Urinary bladder (tissue), 4 donors: ENCODE measurements around the gene PNMA8A. TPM values are rescaled to one million over a fixed set of nuclear protein-coding genes. Genes with fewer than 3 reads are reported as not detected.
A peak's percentile ranks its signal among the peaks of the same experiment; 100 is the strongest.

Experiments
- DNase-seq: peaks from one replicate; pipeline ENCODE4 v3.0.0-alpha.2; 2015; ENCODE audit errors: extremely low spot score
- H3K27ac ChIP-seq: one replicate; pipeline ENCODE4 v1.5.1; 2013; ENCODE audit warnings: low read depth, mild to moderate bottlenecking, moderate library complexity
- H3K36me3 ChIP-seq: one replicate; pipeline ENCODE4 v1.6.1; 2013; ENCODE audit warnings: mild to moderate bottlenecking, moderate library complexity; ENCODE audit not compliant: insufficient read depth
- H3K4me1 ChIP-seq: one replicate; pipeline ENCODE4 v1.6.1; 2013; ENCODE audit warnings: mild to moderate bottlenecking, moderate library complexity; ENCODE audit not compliant: insufficient read depth
- H3K4me3 ChIP-seq: one replicate; pipeline ENCODE4 v1.5.1; 2013; ENCODE audit warnings: low read depth, low read length
- WGBS: extraction: QIAGEN DNeasy Blood & Tissue Kit; methylation state at CpG from one replicate; pipeline ENCODE4 v1.1.7; 2013; 5-methylcytosine and 5-hydroxymethylcytosine counted together
- polyA plus RNA-seq: library from polyadenylated mRNA; stranded (reverse); fragments of 200-250 nt; gene quantifications from one replicate; pipeline ENCODE4 v1.2.3, GENCODE V29; 2013
- total RNA-seq: library from RNA; depleted of rRNA; stranded (reverse); fragments of >200 nt; gene quantifications from one replicate; pipeline ENCODE4 v1.2.3, GENCODE V29; 2014
- donor health status: healthy with polysubstance abuse.
- donor health status: healthy.

The PNMA8A gene
- total RNA-seq (14.3 TPM), polyA plus RNA-seq (16.3 TPM)

GRCh38 chr19:46471116-46471733 is at the start of gene PNMA8A:
Gene PNMA8A, minus strand, starts transcription at chr19:46471563. Its CDS starts 528 bp downstream, at chr19:46471035.
- Histone ChIP-seq H3K4me1 (no peaks in the 10 kb centered on the region), H3K36me3 (no peaks in the 10 kb centered on the region), H3K27ac (peak within 1 kb of the TSS; percentile 16), H3K4me3 (peak within 1 kb of the TSS; percentile 23)
- WGBS = 1% methylated on average over 57 of the region's 57 CpGs
- DNase-seq = no peak

DNA sequence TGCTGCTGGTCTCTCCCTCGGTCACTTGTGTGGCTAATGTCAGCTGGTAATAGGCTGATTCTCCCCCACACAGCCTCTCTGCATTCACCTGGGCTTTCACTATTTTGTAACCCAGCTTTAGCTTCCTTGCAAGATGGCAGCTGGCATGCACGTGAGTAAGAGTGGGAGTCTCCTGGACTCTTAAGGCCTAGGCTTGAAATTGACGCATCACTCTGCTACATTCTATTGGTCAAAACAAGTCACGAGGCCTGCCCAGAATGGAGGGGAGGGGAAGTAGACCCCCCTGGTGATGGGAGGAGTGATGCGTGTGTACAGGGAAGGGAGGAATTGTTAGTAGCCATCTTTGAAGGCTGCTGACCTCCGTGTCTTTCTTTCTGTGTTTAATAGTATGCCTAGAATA is 49.3 kb upstream of the PNMA8A start:
- Histone ChIP-seq H3K27ac (no peak overlapping the region), H3K36me3 (no peaks in the 10 kb centered on the region), H3K4me1 (no peaks in the 10 kb centered on the region), H3K4me3 (no peak overlapping the region)
- no peak for DNase-seq
- WGBS = 84% methylated on average over 6 of the region's 6 CpGs

DNA sequence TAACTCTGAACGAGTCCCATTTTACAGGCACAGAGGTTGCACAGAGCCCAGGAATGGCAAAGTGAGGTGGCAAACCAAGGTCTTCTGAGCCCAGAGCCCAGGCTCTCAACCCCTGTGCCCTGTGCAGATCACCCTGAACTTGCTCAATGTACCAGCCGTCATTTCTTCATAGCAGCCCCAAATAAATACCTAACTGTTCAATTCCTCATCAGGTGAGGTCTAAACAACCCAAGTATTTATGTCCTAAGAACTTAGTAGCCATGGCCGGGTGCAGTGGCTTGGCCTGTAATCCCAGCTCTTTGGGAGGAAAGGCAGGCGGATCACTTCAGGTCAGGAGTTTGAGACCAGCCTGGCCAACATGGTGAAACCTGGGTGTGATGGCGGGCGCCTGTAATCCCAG is 46.1 kb upstream of the PNMA8A start:
- no peaks in the 10 kb centered on the region for H3K36me3 ChIP-seq
- no peak overlapping the region for H3K4me3 ChIP-seq
- no peaks in the 10 kb centered on the region for H3K4me1 ChIP-seq
- no peak overlapping the region for H3K27ac ChIP-seq
- WGBS = 86% methylated on average over 6 of the region's 6 CpGs
- no peak for DNase-seq

GRCh38 chr19:46515879-46516350 is 44.6 kb upstream of the PNMA8A start:
- WGBS = 23% methylated on average over 6 of the region's 6 CpGs
- no peak overlapping the region for H3K27ac ChIP-seq
- H3K4me1 ChIP-seq = no peaks in the 10 kb centered on the region
- no peaks in the 10 kb centered on the region for H3K36me3 ChIP-seq
- no peak for DNase-seq
- no peak overlapping the region for H3K4me3 ChIP-seq

DNA sequence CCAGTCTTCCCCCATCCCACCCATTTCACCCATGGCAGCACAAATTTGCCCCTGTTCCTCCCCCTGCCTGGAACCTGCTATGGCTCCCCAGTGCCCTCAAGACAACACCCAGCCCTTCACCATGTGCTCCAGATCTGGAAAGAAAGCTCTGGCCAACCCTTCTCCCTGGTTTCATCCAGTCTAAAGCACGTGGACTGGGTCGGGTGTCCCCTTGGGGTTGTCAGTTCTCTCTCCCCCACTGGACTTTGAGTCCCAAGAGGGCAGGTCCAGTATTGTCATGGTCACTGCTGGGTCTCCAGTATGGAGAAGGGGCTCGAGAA is 43.9 kb upstream of the PNMA8A start:
- Histone ChIP-seq H3K36me3 (no peaks in the 10 kb centered on the region), H3K4me1 (no peaks in the 10 kb centered on the region), H3K27ac (no peak overlapping the region), H3K4me3 (no peak overlapping the region)
- no peak for DNase-seq
- WGBS = 73% methylated on average over 3 of the region's 3 CpGs

DNA sequence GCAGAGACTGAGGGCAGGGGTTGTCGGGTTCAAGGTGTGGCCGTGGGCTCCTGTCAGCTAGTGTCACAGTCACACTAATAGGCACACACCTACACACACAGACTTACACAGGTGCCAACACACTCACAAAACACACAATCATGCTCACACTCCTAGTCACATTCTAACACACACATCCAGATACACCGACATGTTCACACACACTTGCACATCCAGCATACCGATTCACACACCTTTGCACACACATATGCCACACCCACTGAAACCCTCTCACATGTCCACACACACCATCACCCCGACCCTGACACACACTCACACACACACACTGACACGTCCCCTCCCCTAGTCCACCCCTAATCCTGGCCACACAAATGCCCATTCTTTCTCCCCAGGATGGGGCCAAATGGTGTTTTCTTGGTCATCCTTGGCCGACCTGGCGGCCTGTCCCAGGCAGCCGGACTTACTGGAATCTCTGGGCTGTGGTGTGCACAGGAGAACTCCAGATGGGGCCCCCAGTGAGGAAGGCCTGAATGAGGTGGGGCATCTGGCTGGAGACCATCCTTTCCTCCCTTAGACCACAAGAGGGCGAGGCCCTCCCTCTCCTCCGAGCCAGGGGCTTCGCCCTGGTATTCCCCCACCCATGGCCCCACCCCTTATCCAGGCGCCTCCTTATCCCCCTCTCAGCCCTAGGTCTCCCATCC is 43.4 kb upstream of the PNMA8A start:
- no peak for DNase-seq
- Histone ChIP-seq H3K4me1 (no peaks in the 10 kb centered on the region), H3K36me3 (no peaks in the 10 kb centered on the region), H3K27ac (no peak overlapping the region), H3K4me3 (no peak overlapping the region)
- 65% methylated on average over 13 of the region's 13 CpGs for WGBS

GRCh38 chr19:46513461-46514236 is 42.3 kb upstream of the PNMA8A start:
- Histone ChIP-seq H3K4me1 (no peaks in the 10 kb centered on the region), H3K4me3 (no peak overlapping the region), H3K36me3 (no peaks in the 10 kb centered on the region), H3K27ac (no peak overlapping the region)
- 25% methylated on average over 36 of the region's 36 CpGs for WGBS
- DNase-seq = no peak

DNA sequence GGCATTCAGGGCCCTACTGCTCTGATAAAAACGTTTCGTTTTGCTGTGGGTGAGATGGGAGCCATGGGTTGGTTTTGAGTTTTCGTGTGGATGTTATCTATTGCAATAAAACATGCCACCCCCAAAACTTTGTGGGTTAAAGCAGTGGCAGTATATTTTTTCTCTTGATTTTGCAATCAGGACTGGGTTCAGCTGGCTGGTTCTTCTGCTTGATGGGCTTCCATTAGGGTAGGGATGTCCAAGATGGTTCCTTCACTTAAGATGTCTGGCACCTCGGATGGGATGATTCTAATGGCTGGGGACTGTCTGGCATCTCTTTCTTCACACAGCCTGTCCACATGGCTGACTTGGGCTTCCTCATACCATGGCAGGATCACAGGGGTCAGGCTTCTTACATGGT is 39.9 kb upstream of the PNMA8A start:
- Histone ChIP-seq H3K4me1 (no peaks in the 10 kb centered on the region), H3K36me3 (no peaks in the 10 kb centered on the region)

GRCh38 chr19:46508206-46508605 is 36.8 kb upstream of the PNMA8A start:
- DNase-seq = no peak
- 59% methylated on average over 2 of the region's 2 CpGs for WGBS
- Histone ChIP-seq H3K4me3 (no peak overlapping the region), H3K36me3 (no peaks in the 10 kb centered on the region), H3K4me1 (no peaks in the 10 kb centered on the region), H3K27ac (no peak overlapping the region)

More for the DNA sequence above, 39.9 kb upstream of the PNMA8A start:
- H3K27ac ChIP-seq = no peak overlapping the region
- WGBS = 79% methylated on average over 4 of the region's 4 CpGs
- DNase-seq = no peak
- no peak overlapping the region for H3K4me3 ChIP-seq

- Histone ChIP-seq H3K4me3 (no peak overlapping the region), H3K4me1 (no peaks in the 10 kb centered on the region), H3K27ac (no peak overlapping the region), H3K36me3 (no peaks in the 10 kb centered on the region)
- WGBS = 69% methylated on average over 17 of the region's 17 CpGs
- DNase-seq = no peak
These were observed 32.6 kb upstream of the PNMA8A start for GRCh38 chr19:46503848-46504453.

DNA sequence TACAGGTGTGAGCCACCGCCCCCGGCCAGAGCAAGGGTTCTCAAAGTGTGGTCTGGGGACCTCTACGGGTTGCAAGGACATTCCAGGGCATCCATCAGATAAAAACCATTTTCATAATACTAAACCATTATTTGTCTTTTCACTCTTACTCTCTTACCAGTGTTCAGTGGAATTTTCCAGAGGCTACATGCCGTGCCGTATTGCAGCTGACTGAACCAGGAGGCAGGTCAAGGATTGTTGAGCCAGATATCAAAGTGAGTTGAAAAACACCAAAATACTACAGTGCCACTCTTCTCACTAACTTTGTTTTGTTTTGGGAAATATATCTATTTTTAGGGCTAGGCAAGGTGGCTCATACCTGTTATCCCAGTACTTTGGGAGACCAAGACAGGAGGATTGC is 31.5 kb upstream of the PNMA8A start:
- 94% methylated on average over 5 of the region's 5 CpGs for WGBS
- Histone ChIP-seq H3K27ac (no peak overlapping the region), H3K36me3 (no peaks in the 10 kb centered on the region), H3K4me3 (no peak overlapping the region), H3K4me1 (no peaks in the 10 kb centered on the region)
- no peak for DNase-seq

DNA sequence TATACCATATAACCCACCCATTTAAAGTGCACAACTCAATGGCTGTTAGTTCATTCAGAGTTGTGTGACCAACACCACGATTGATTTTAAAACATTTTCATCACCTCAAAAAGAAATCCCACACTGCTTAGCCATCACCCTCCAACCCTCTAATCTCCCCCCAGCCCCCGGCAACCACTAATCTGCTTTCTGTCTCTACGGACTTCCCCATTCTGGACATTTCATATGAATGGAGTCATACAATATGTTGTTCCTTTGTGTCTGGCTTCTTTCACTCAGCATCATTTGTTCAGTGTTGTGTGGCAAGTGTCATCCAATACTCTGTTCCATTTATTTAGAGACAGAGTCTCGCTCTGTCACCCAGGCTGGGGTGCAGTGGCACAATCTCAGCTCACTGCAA is 28.3 kb upstream of the PNMA8A start:
- H3K4me1 ChIP-seq = no peaks in the 10 kb centered on the region
- no peak overlapping the region for H3K27ac ChIP-seq
- 63% methylated on average over 4 of the region's 4 CpGs for WGBS
- DNase-seq = no peak
- no peak overlapping the region for H3K4me3 ChIP-seq
- no peaks in the 10 kb centered on the region for H3K36me3 ChIP-seq

DNA sequence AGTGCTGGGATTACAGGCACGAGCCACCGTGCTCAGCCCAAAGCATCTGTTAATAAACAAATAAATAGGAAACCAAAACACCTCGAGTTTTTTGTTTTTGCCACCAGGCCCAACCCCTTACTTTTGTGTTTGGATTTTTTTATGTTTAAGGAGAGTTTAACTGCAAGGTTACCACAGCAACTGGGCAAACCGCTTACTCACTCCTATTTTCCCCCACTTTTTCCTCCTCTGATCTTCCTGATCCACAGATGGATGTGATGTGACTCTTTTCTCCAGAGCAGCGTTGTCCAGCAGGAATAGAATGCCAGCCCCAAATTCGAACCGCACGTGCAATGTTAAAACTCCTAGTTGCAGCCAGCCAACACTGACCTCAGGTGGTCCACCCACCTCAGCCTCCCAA is 26.4 kb upstream of the PNMA8A start:
- no peaks in the 10 kb centered on the region for H3K4me1 ChIP-seq
- no peak overlapping the region for H3K27ac ChIP-seq
- H3K36me3 ChIP-seq = no peaks in the 10 kb centered on the region
- no peak overlapping the region for H3K4me3 ChIP-seq
- 79% methylated on average over 8 of the region's 8 CpGs for WGBS
- DNase-seq = no peak
